H9 (cell line): Measurements from ENCODE around the gene C6orf47. TPM values are rescaled to one million over a fixed set of nuclear protein-coding genes. Genes with fewer than 3 reads are reported as not detected.

Experiments used
- DNase-seq: peaks from one replicate; pipeline ENCODE4 v3.0.0-alpha.2; 2017
- H2AFZ ChIP-seq: one replicate; pipeline ENCODE4 v1.6.1; 2013; ENCODE audit warnings: mild to moderate bottlenecking, low read length, control low read depth, moderate library complexity
- H2AK5ac ChIP-seq: 2 replicates; pipeline ENCODE4 v1.6.1; 2013; ENCODE audit warnings: low read length, control low read depth, mixed read lengths; ENCODE audit not compliant: insufficient read length
- H2BK120ac ChIP-seq: one replicate; pipeline ENCODE4 v1.6.1; 2013; ENCODE audit warnings: low read depth, mild to moderate bottlenecking, low read length, control low read depth, inconsistent platforms; ENCODE audit not compliant: poor library complexity, severe bottlenecking
- H2BK12ac ChIP-seq: 2 replicates; pipeline ENCODE4 v1.6.1; 2013; ENCODE audit warnings: low read length, control low read depth, mixed read lengths, low read depth; ENCODE audit not compliant: insufficient read length
- H2BK15ac ChIP-seq: 2 replicates; pipeline ENCODE4 v1.6.1; 2013; ENCODE audit warnings: low read depth, low read length, control low read depth
- H2BK20ac ChIP-seq: one replicate; pipeline ENCODE4 v1.6.1; 2013; ENCODE audit warnings: low read depth, mild to moderate bottlenecking, low read length, control low read depth, inconsistent platforms; ENCODE audit not compliant: poor library complexity, severe bottlenecking
- H2BK5ac ChIP-seq: 2 replicates; pipeline ENCODE4 v1.6.1; 2013; ENCODE audit warnings: low read length, control low read depth, mixed read lengths; ENCODE audit not compliant: insufficient read length
- H3K14ac ChIP-seq: 2 replicates; pipeline ENCODE4 v1.6.1; 2013; ENCODE audit warnings: low read length, control low read depth; ENCODE audit not compliant: insufficient read depth
- H3K18ac ChIP-seq: 2 replicates; pipeline ENCODE4 v1.6.1; 2013; ENCODE audit warnings: low read depth, mild to moderate bottlenecking, mixed read lengths, low read length, control low read depth; ENCODE audit not compliant: insufficient read length
- H3K23ac ChIP-seq: 2 replicates; pipeline ENCODE4 v1.6.1; 2013; ENCODE audit warnings: low read length, control low read depth, mixed read lengths, low read depth; ENCODE audit not compliant: insufficient read length
- H3K23me2 ChIP-seq: 2 replicates; pipeline ENCODE4 v1.6.1; 2013; ENCODE audit warnings: low read depth, mild to moderate bottlenecking, mixed read lengths, low read length, control low read depth; ENCODE audit not compliant: insufficient read length, poor library complexity, severe bottlenecking
- H3K27ac ChIP-seq: 2 replicates; pipeline ENCODE4 v1.5.1; 2013; ENCODE audit warnings: low read length, control low read depth, mixed read lengths, low read depth; ENCODE audit not compliant: insufficient read length
- H3K27me3 ChIP-seq: 2 replicates; pipeline ENCODE4 v1.6.1; 2013; ENCODE audit warnings: low read length, control low read depth, inconsistent platforms; ENCODE audit not compliant: insufficient read depth
- H3K4ac ChIP-seq: 2 replicates; pipeline ENCODE4 v1.6.1; 2013; ENCODE audit warnings: low read depth, mild to moderate bottlenecking, control low read depth, inconsistent platforms, low read length, moderate library complexity
- H3K4me1 ChIP-seq: 2 replicates; pipeline ENCODE4 v1.6.1; 2013; ENCODE audit warnings: low read length, control low read depth, inconsistent platforms; ENCODE audit not compliant: insufficient read depth
- H3K4me2 ChIP-seq: 2 replicates; pipeline ENCODE4 v1.6.1; 2013; ENCODE audit warnings: low read length, control low read depth, mixed read lengths; ENCODE audit not compliant: insufficient read length, insufficient read depth
- H3K56ac ChIP-seq: 2 replicates; pipeline ENCODE4 v1.6.1; 2013; ENCODE audit warnings: low read depth, mild to moderate bottlenecking, mixed read lengths, low read length, control low read depth; ENCODE audit not compliant: insufficient read length
- H3K79me1 ChIP-seq: 2 replicates; pipeline ENCODE4 v1.6.1; 2013; ENCODE audit warnings: low read depth, mild to moderate bottlenecking, moderate library complexity, low read length, control low read depth, inconsistent platforms; ENCODE audit not compliant: insufficient read depth, poor library complexity, severe bottlenecking
- H3K79me2 ChIP-seq: 2 replicates; pipeline ENCODE4 v1.6.1; 2013; ENCODE audit warnings: low read length, control low read depth, inconsistent platforms; ENCODE audit not compliant: insufficient read depth
- H3K9ac ChIP-seq: 2 replicates; pipeline ENCODE4 v1.6.1; 2013; ENCODE audit warnings: low read length, control low read depth, mixed read lengths; ENCODE audit not compliant: insufficient read length; ENCODE audit errors: extremely low read depth
- H3K9me3 ChIP-seq: one replicate; pipeline ENCODE4 v1.6.1; 2013; ENCODE audit warnings: low read depth, low read length, inconsistent platforms; ENCODE audit not compliant: control insufficient read depth
- H3T11ph ChIP-seq: one replicate; pipeline ENCODE4 v1.6.1; 2013; ENCODE audit warnings: mild to moderate bottlenecking, low read length, control low read depth, inconsistent platforms
- H4K20me1 ChIP-seq: one replicate; pipeline ENCODE4 v1.6.1; 2013; ENCODE audit not compliant: control insufficient read depth, insufficient read length, insufficient read depth
- H4K5ac ChIP-seq: 2 replicates; pipeline ENCODE4 v1.6.1; 2013; ENCODE audit warnings: low read depth, mild to moderate bottlenecking, mixed read lengths, low read length, control low read depth; ENCODE audit not compliant: insufficient read length
- H4K8ac ChIP-seq: replicated peaks from 2 replicates; pipeline ENCODE4 v1.6.1; 2013; ENCODE audit warnings: low read length, control low read depth, mixed read lengths, low read depth; ENCODE audit not compliant: insufficient read length
- H4K91ac ChIP-seq: 2 replicates; pipeline ENCODE4 v1.6.1; 2013; ENCODE audit warnings: low read depth, mild to moderate bottlenecking, moderate library complexity, mixed read lengths, low read length, control low read depth; ENCODE audit not compliant: insufficient read length
- H3K27ac Mint-ChIP-seq, 3 experiments: 2 replicates in 2 of 3; 3 replicates in 1 of 3; pipeline ENCODE4 v1.8.0; 2020 to 2021; ENCODE audit warnings: mixed read lengths in 3 of 3, mild to moderate bottlenecking in 1 of 3, moderate library complexity in 1 of 3
- H3K27me3 Mint-ChIP-seq: 2 replicates; pipeline ENCODE4 v1.8.0; 2021; ENCODE audit warnings: low read depth, mild to moderate bottlenecking, moderate library complexity, mixed read lengths
- H3K36me3 Mint-ChIP-seq, 3 experiments: 2 replicates in 2 of 3; 3 replicates in 1 of 3; pipeline ENCODE4 v1.8.0; 2020 to 2021; ENCODE audit warnings: low read depth in 3 of 3, mixed read lengths in 3 of 3; ENCODE audit not compliant: insufficient read depth in 1 of 3
- H3K4me1 Mint-ChIP-seq, 2 experiments: 2 replicates each; pipeline ENCODE4 v1.8.0; 2020; ENCODE audit warnings: mixed read lengths in 2 of 2
- H3K4me3 Mint-ChIP-seq, 2 experiments: 2 replicates in 1 of 2; 3 replicates in 1 of 2; pipeline ENCODE4 v1.8.0; 2020 to 2021; ENCODE audit warnings: mild to moderate bottlenecking in 2 of 2, mixed read lengths in 2 of 2, moderate library complexity in 1 of 2
- H3K9me3 Mint-ChIP-seq, 2 experiments: 2 replicates in 1 of 2; 3 replicates in 1 of 2; pipeline ENCODE4 v1.8.0; 2020; ENCODE audit warnings: mild to moderate bottlenecking in 2 of 2, mixed read lengths in 2 of 2, moderate library complexity in 1 of 2
- WGBS: extraction: QIAGEN DNeasy Blood & Tissue Kit; methylation state at CpG from one replicate; pipeline ENCODE4 v1.1.7; 2013; ENCODE audit warnings: missing lambda C conversion rate, low lambda C conversion rate, mixed read lengths; ENCODE audit not compliant: insufficient read length; ENCODE audit errors: extremely low coverage; 5-methylcytosine and 5-hydroxymethylcytosine counted together
- total RNA-seq: library from RNA; stranded (reverse); gene quantifications from 2 replicates; pipeline ENCODE4 v1.2.1, GENCODE V29; 2021
- TF ChIP-seq, protein P1 (sequence below): fragments of 200-600 bp; sonication (generic); conservative IDR thresholded peaks from 3 replicates; pipeline ENCODE4 v1.8.0; 2021; ENCODE audit warnings: antibody characterized with exemption, mild to moderate bottlenecking

The C6orf47 gene
- total RNA-seq, 1 experiment from 2014 or later: 19.0 TPM

DNA sequence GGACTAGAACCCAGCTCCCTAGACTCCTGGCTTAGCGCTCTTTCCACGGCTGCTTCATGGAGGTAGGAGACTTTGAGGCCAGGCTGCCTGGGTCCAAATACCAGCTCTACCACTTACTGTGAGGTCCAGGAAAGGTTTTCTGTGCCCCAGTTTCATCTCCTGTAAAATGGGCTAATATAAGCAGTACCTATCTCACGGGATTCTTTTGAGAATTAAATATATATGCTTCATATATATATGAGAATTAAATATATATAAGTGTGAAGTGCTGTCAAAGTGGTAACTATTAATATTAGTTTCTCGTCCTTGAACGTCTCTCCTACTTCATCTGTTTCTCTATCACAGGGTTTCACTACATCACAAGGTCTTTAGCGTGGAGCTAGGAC lies 30.5 kb upstream of the C6orf47 start:
- no peak overlapping the region for H3K27ac Mint-ChIP-seq
- H2BK15ac ChIP-seq: no peak overlapping the region
- no CpG with 5 or more reads among the region's 6 CpGs for WGBS

More for the DNA sequence above, 30.5 kb upstream of the C6orf47 start:
- DNase-seq: no peak
- no peaks in the 10 kb centered on the region for H4K20me1 ChIP-seq
- Mint-ChIP-seq H3K27me3 (no peaks in the 10 kb centered on the region), H3K4me1 (peaks cover 5 to 10% of the 10 kb centered on the region in 2 experiments; a peak in 3 of 4 replicates), H3K9me3 (no peaks in the 10 kb centered on the region; a peak in 1 of 5 replicates), H3K4me3 (no peak overlapping the region), H3K36me3 (peaks cover 14 to 61% (median 45%) of the 10 kb centered on the region in 3 experiments; a peak in 6 of 7 replicates)
- no peak overlapping the region for H4K5ac ChIP-seq
- H3K4me2 ChIP-seq: no peak overlapping the region
- TF ChIP-seq, protein P1, sequence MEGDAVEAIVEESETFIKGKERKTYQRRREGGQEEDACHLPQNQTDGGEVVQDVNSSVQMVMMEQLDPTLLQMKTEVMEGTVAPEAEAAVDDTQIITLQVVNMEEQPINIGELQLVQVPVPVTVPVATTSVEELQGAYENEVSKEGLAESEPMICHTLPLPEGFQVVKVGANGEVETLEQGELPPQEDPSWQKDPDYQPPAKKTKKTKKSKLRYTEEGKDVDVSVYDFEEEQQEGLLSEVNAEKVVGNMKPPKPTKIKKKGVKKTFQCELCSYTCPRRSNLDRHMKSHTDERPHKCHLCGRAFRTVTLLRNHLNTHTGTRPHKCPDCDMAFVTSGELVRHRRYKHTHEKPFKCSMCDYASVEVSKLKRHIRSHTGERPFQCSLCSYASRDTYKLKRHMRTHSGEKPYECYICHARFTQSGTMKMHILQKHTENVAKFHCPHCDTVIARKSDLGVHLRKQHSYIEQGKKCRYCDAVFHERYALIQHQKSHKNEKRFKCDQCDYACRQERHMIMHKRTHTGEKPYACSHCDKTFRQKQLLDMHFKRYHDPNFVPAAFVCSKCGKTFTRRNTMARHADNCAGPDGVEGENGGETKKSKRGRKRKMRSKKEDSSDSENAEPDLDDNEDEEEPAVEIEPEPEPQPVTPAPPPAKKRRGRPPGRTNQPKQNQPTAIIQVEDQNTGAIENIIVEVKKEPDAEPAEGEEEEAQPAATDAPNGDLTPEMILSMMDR: no peak
- H2AK5ac ChIP-seq: no peak overlapping the region
- no peak overlapping the region for H3K4ac ChIP-seq
- no peak overlapping the region for H3K27ac ChIP-seq
- no peak overlapping the region for H2BK120ac ChIP-seq
- no peaks in the 10 kb centered on the region for H3K9me3 ChIP-seq
- no peak overlapping the region for H3K9ac ChIP-seq
- no peak overlapping the region for H3K56ac ChIP-seq
- no peak overlapping the region for H3T11ph ChIP-seq
- H3K23ac ChIP-seq: no peak overlapping the region
- H3K23me2 ChIP-seq: no peaks in the 10 kb centered on the region
- H3K4me1 ChIP-seq: no peaks in the 10 kb centered on the region
- no peak overlapping the region for H2BK20ac ChIP-seq
- H3K79me1 ChIP-seq: no peaks in the 10 kb centered on the region
- no peak overlapping the region for H3K18ac ChIP-seq
- H3K79me2 ChIP-seq: no peaks in the 10 kb centered on the region
- no peak overlapping the region for H2AFZ ChIP-seq
- no peak overlapping the region for H2BK5ac ChIP-seq
- no peak overlapping the region for H4K91ac ChIP-seq
- no peak overlapping the region for H2BK12ac ChIP-seq
- H3K27me3 ChIP-seq: no peaks in the 10 kb centered on the region
- no peak overlapping the region for H4K8ac ChIP-seq
- no peak overlapping the region for H3K14ac ChIP-seq
